ENCODE measurements around the gene ALK.

The ALK gene

GRCh38 chr2:29443151-29443550 lies 478.2 kb downstream of the ALK start:
- Histone ChIP-seq H3K9me3 (ENCODE audit: insufficient read depth, low read length, severe bottlenecking) (no peaks in the 10 kb centered on the region), H3K9ac (ENCODE audit: low read depth, low read length) (no peak overlapping the region), H3K4me2 (ENCODE audit: insufficient read depth, low read length) (no peak overlapping the region), H3K27me3 (ENCODE audit: insufficient read depth, low read length, poor library complexity) (no peaks in the 10 kb centered on the region), H3K79me2 (ENCODE audit: insufficient read depth, low read length) (no peaks in the 10 kb centered on the region), H3K36me3 (ENCODE audit: insufficient read depth, low read length) (no peaks in the 10 kb centered on the region), H3K4me3 (ENCODE audit: low read depth in 1 of 2, low read length in 2 of 2) (no peak overlapping the region), H3K4me1 (ENCODE audit: insufficient read depth, low read length) (no peaks in the 10 kb centered on the region), H2AFZ (ENCODE audit: low read depth, low read length) (no peak overlapping the region), H3K27ac (ENCODE audit: low read length) (no peak overlapping the region), H4K20me1 (ENCODE audit: insufficient read depth, low read length) (no peaks in the 10 kb centered on the region)
- ATAC-seq (ENCODE audit: insufficient read depth, low read depth) (no peak), DNase-seq (no peak)
- TF ChIP-seq EZH2 (IDR thresholded peaks at IDR 0.05; ENCODE audit: borderline replicate concordance, low read depth, low read length, severe bottlenecking) (no peak), CTCF (IDR thresholded peaks at IDR 0.05; ENCODE audit: borderline replicate concordance, extremely low read depth, low read length, poor library complexity, severe bottlenecking) (no peak)

- no peak overlapping the region for H2AFZ ChIP-seq (ENCODE audit: low read depth, low read length)
- no peaks in the 10 kb centered on the region for H3K4me1 ChIP-seq (ENCODE audit: insufficient read depth, low read length)
- DNase-seq (no peak), ATAC-seq (ENCODE audit: insufficient read depth, low read depth) (no peak)
- H3K27me3 ChIP-seq (ENCODE audit: insufficient read depth, low read length, poor library complexity): peaks cover 5% of the 10 kb centered on the region
- no peaks in the 10 kb centered on the region for H3K9me3 ChIP-seq (ENCODE audit: insufficient read depth, low read length, severe bottlenecking)
- H4K20me1 ChIP-seq (ENCODE audit: insufficient read depth, low read length): no peaks in the 10 kb centered on the region
- H3K4me3 ChIP-seq (ENCODE audit: low read depth in 1 of 2, low read length in 2 of 2): no peak overlapping the region
- no peak overlapping the region for H3K27ac ChIP-seq (ENCODE audit: low read length)
- no peak overlapping the region for H3K4me2 ChIP-seq (ENCODE audit: insufficient read depth, low read length)
- no peaks in the 10 kb centered on the region for H3K36me3 ChIP-seq (ENCODE audit: insufficient read depth, low read length)
- no peak overlapping the region for H3K9ac ChIP-seq (ENCODE audit: low read depth, low read length)
- no peak for TF ChIP-seq EZH2 (IDR thresholded peaks at IDR 0.05; ENCODE audit: borderline replicate concordance, low read depth, low read length, severe bottlenecking)
- no peaks in the 10 kb centered on the region for H3K79me2 ChIP-seq (ENCODE audit: insufficient read depth, low read length)
These were observed 480.3 kb downstream of the ALK start for GRCh38 chr2:29440921-29441623.

GRCh38 chr2:29433920-29434319 lies 487.5 kb downstream of the ALK start:
- H3K79me2 ChIP-seq (ENCODE audit: insufficient read depth, low read length): no peaks in the 10 kb centered on the region

More at GRCh38 chr2:29433920-29434319, 487.5 kb downstream of the ALK start:
- Histone ChIP-seq H3K27me3 (ENCODE audit: insufficient read depth, low read length, poor library complexity) (peaks cover 13% of the 10 kb centered on the region), H4K20me1 (ENCODE audit: insufficient read depth, low read length) (no peaks in the 10 kb centered on the region), H3K9me3 (ENCODE audit: insufficient read depth, low read length, severe bottlenecking) (no peaks in the 10 kb centered on the region), H3K27ac (ENCODE audit: low read length) (no peak overlapping the region), H3K4me2 (ENCODE audit: insufficient read depth, low read length) (no peak overlapping the region), H3K36me3 (ENCODE audit: insufficient read depth, low read length) (no peaks in the 10 kb centered on the region), H3K4me3 (ENCODE audit: low read depth in 1 of 2, low read length in 2 of 2) (no peak overlapping the region), H3K4me1 (ENCODE audit: insufficient read depth, low read length) (no peaks in the 10 kb centered on the region), H2AFZ (ENCODE audit: low read depth, low read length) (no peak overlapping the region), H3K9ac (ENCODE audit: low read depth, low read length) (no peak overlapping the region)
- DNase-seq: no peak
- no peak for ATAC-seq (ENCODE audit: insufficient read depth, low read depth)
- TF ChIP-seq CTCF (IDR thresholded peaks at IDR 0.05; ENCODE audit: borderline replicate concordance, extremely low read depth, low read length, poor library complexity, severe bottlenecking) (no peak), EZH2 (IDR thresholded peaks at IDR 0.05; ENCODE audit: borderline replicate concordance, low read depth, low read length, severe bottlenecking) (no peak)

All from DND-41 (cell line).